Omental fat pad (tissue), 4 donors: Measurements from ENCODE around the gene MMS19. TPM values are rescaled to one million over a fixed set of nuclear protein-coding genes. Genes with fewer than 3 reads are reported as not detected.

ENCODE experiments used
- ATAC-seq: fragments of 150-250 bp; one replicate; pipeline ENCODE4 v1.9.1; 2016; ENCODE audit warnings: mild to moderate bottlenecking, moderate library complexity; ENCODE audit not compliant: low FRiP score
- DNase-seq: peaks from one replicate; pipeline ENCODE4 v3.0.0-alpha.2; 2019; ENCODE audit warnings: low spot score
- total RNA-seq, 4 donors: library from RNA; depleted of rRNA; stranded (reverse); fragments of >200 nt; gene quantifications; one replicate each; pipeline ENCODE4 v1.1.0, GENCODE V29; 2016
- TF ChIP-seq, protein P1 (sequence below), 3 donors: fragments of 450-650 bp; IDR thresholded peaks; one replicate each; pipeline ENCODE4 v1.5.1; 2016 to 2017; ENCODE audit warnings: antibody characterized with exemption in 3 of 3, mild to moderate bottlenecking in 3 of 3, moderate library complexity in 2 of 3

MMS19 gene
- total RNA-seq, 4 donors from 2014 or later: 44.4 to 117 (median 64.7) TPM

GRCh38 chr10:97511711-97512440 lies 13.7 kb upstream of the MMS19 start:
- DNase-seq: no peak
- peak; percentile 58 for ATAC-seq
- TF ChIP-seq, protein P1, sequence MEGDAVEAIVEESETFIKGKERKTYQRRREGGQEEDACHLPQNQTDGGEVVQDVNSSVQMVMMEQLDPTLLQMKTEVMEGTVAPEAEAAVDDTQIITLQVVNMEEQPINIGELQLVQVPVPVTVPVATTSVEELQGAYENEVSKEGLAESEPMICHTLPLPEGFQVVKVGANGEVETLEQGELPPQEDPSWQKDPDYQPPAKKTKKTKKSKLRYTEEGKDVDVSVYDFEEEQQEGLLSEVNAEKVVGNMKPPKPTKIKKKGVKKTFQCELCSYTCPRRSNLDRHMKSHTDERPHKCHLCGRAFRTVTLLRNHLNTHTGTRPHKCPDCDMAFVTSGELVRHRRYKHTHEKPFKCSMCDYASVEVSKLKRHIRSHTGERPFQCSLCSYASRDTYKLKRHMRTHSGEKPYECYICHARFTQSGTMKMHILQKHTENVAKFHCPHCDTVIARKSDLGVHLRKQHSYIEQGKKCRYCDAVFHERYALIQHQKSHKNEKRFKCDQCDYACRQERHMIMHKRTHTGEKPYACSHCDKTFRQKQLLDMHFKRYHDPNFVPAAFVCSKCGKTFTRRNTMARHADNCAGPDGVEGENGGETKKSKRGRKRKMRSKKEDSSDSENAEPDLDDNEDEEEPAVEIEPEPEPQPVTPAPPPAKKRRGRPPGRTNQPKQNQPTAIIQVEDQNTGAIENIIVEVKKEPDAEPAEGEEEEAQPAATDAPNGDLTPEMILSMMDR (IDR thresholded peaks at IDR 0.05): no peak

DNA sequence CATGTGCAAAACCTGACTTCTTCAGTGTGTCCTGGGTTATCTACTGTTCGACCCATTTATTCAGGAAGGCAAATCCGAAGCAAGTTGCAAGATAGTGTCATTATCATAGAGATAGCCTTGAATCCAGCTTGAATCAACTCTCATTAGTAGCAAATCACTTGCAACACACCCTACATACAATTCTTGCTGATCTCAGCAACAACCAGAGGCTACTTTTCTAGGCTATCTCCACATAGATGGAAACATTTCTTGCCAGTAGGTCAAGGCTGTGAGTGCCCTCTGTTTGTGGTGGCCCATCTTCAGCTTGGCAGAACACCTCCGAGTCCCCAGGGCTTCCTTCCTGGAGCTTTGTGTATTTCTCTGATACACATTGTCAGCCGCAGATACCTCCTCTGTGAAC lies 12.5 kb upstream of the MMS19 start:
- no peak for ATAC-seq
- DNase-seq: no peak
- TF ChIP-seq, protein P1 (IDR thresholded peaks at IDR 0.05): no peak

DNA sequence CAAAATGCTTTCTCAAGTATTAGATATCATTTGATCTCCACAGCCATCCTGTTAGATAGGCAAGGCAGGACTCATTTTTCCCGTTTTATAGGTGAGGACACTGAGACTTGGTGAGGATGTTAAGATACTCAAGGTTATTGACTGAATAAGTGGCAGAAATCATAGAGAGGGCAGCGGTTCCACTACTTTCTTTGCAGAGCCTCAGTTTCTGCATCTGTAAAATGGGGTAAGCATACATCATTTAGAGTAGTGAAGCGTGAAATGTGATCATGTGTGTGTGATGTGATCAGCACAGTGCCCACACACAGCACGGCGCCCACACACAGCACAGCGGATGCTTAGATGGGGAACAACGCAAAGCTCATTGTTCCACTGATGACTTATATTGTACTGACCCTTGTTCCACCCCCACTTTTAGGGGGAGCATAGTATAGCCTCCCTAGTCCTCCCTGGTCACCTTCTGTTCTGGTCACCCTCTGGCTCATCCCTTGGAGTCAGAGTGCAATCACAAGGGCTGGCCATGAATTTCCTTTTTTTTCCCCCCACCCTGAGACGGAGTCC lies 11.0 kb upstream of the MMS19 start:
- DNase-seq (no peak), ATAC-seq (no peak)
- TF ChIP-seq, protein P1 (IDR thresholded peaks at IDR 0.05): no peak

GRCh38 chr10:97508342-97508741 lies 10.1 kb upstream of the MMS19 start:
- DNase-seq (no peak), ATAC-seq (no peak)
- TF ChIP-seq, protein P1 (IDR thresholded peaks at IDR 0.05): no peak

DNA sequence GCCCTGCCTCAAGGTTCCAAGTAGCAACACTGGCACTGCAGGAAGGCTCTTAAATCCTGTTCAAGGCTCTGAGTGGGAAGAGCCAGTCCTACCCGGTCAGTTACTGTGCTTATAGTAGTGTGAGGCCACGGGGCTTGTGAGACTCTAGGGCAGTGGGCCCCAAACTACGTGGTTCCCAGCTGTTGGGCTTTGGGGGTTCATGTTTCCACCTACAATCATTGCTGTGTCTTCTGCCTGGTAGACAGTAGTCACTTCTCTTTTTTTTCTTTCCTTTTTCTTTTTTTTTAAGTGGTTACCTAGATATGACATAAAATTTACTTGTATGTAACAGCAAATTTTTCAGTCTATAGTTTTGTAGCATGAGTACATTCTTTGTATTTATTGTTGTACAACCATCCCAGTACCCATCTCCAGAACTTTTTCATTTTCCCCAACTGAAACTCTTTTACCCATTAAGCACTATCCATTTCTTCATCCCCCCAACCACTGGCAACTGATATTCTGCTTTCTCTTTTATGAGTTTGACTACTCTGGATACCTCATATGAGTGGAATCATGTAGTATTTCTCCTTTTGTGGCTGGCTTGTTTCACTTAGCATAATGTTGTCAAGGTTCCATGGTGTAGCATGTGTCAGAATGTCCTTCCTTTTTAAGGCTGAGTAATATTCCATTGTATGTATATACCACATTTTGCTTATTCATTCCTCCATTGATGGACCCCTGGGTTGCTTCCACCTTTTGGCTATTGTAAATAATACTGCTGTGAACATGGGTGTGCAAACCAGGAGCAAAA lies 8.2 kb upstream of the MMS19 start:
- ATAC-seq (no peak), DNase-seq (no peak)
- TF ChIP-seq, protein P1 (IDR thresholded peaks at IDR 0.05): no peak

DNA sequence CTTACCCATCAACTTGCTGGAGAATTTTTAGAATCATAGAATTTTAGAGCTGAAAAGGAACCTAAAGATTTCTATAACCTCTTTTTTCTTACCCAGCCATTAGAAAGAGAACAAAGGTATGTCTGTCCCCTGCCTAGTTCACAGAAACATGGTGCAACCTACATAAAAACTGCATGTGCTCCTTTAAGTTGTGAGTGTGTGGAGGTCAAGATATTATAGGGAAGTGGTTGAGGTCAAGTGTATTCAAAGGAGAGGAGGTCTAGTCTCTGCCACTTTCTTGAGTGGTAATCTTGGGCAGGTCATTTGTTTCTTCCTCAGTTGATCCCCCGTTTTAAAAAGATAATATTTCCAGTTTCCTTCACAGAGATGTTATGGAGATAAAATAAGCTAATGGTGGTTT lies 6.9 kb upstream of the MMS19 start:
- ATAC-seq (no peak), DNase-seq (no peak)
- TF ChIP-seq, protein P1 (IDR thresholded peaks at IDR 0.05): no peak
